HepG2 (cell line): ENCODE results near the gene DSTN. TPM values are rescaled to one million over a fixed set of nuclear protein-coding genes. Genes with fewer than 3 reads are reported as not detected.

Experiments used
- ARHGAP35 ChIP-seq: sonication (generic); formaldehyde crosslinking; IDR thresholded peaks from 2 replicates; pipeline ENCODE4 v1.9.0; 2022; ENCODE audit warnings: mild to moderate bottlenecking, inconsistent platforms, moderate library complexity, missing genetic modification reagents, borderline replicate concordance
- ETV5 ChIP-seq: IDR thresholded peaks from 2 replicates; pipeline ENCODE4 v1.6.1; 2018; ENCODE audit warnings: missing biosample characterization, missing genetic modification reagents, inconsistent platforms, borderline replicate concordance
- GABPB1 ChIP-seq: IDR thresholded peaks from 2 replicates; pipeline ENCODE4 v1.6.1; 2016; ENCODE audit warnings: mild to moderate bottlenecking, missing genetic modification reagents, moderate library complexity, missing compliant biosample characterization
- HNRNPLL ChIP-seq: fragments of 200-400 bp; formaldehyde crosslinking; IDR thresholded peaks from 2 replicates; pipeline ENCODE4 v1.6.1; 2017; ENCODE audit warnings: mild to moderate bottlenecking, low read depth, low read length; ENCODE audit not compliant: poor library complexity, severe bottlenecking
- MAZ ChIP-seq, 2 experiments: sonication (generic) in 1 of 2; formaldehyde crosslinking in 1 of 2; IDR thresholded peaks; 2 replicates each; pipeline versions ENCODE4 v1.5.0 to v1.6.1; 2012 to 2020; ENCODE audit warnings: low read depth in 2 of 2, mild to moderate bottlenecking in 2 of 2, borderline replicate concordance in 1 of 2, improper control_type of control experiment in 1 of 2, low read length in 1 of 2, missing genetic modification reagents in 1 of 2, moderate library complexity in 1 of 2
- MEIS1 ChIP-seq: sonication (generic); formaldehyde crosslinking; IDR thresholded peaks from 2 replicates; pipeline ENCODE4 v1.9.0; 2021; ENCODE audit warnings: mild to moderate bottlenecking, missing genetic modification reagents, moderate library complexity, borderline replicate concordance
- RAD21 ChIP-seq: fragments of 450-650 bp; formaldehyde crosslinking; IDR thresholded peaks from 2 replicates; pipeline ENCODE4 v1.5.0; 2020; ENCODE audit warnings: mild to moderate bottlenecking
- SRSF1 ChIP-seq: fragments of 200-400 bp; formaldehyde crosslinking; optimal IDR thresholded peaks from 2 replicates; pipeline ENCODE3; 2017; ENCODE audit warnings: mild to moderate bottlenecking, low read depth, low read length, moderate library complexity
- SRSF9 ChIP-seq: fragments of 200-400 bp; formaldehyde crosslinking; IDR thresholded peaks from 2 replicates; pipeline ENCODE4 v1.6.1; 2018; ENCODE audit warnings: borderline replicate concordance, mild to moderate bottlenecking, low read depth, low read length; ENCODE audit not compliant: insufficient read depth, poor library complexity, severe bottlenecking
- ZMYM3 ChIP-seq: sonication (generic); formaldehyde crosslinking; IDR thresholded peaks from 2 replicates; pipeline ENCODE4 v1.5.1; 2020; ENCODE audit warnings: mild to moderate bottlenecking, missing genetic modification reagents
- polyA plus RNA-seq, 8 experiments: library from polyadenylated mRNA; depleted of rRNA in 3 of 8; stranded (reverse) in 7 of 8; unstranded in 1 of 8; fragments of >200 nt; fragmentation: Illumina TruSeq in 4 of 8; extraction: Trizol in 4 of 8; gene quantifications; 2 replicates each; pipeline versions ENCODE4 v1.2.1 to v1.2.3, GENCODE V29; 2011 to 2016; ENCODE audit warnings: low read depth in 4 of 8, missing spikeins in 1 of 8, mixed read lengths in 1 of 8; ENCODE audit not compliant: insufficient read depth in 1 of 8
- total RNA-seq, 5 experiments: library from RNA; depleted of rRNA; stranded (reverse); fragments of >200 nt; fragmentation: Illumina TruSeq; extraction: Trizol; gene quantifications; 2 replicates each; pipeline ENCODE4 v1.2.3, GENCODE V29; 2016; ENCODE audit warnings: low read depth in 1 of 5
- TF ChIP-seq, protein P1 (sequence below): sonication (generic); formaldehyde crosslinking; IDR thresholded peaks from 2 replicates; pipeline ENCODE4 v1.4.0; 2020; ENCODE audit warnings: mild to moderate bottlenecking, missing genetic modification reagents
- TF ChIP-seq, protein P2 (sequence below): sonication (generic); formaldehyde crosslinking; IDR thresholded peaks from 2 replicates; pipeline ENCODE4 v1.4.0; 2020; ENCODE audit warnings: mild to moderate bottlenecking, missing genetic modification reagents
- TF ChIP-seq, protein P3 (sequence below): sonication (generic); formaldehyde crosslinking; IDR thresholded peaks from 2 replicates; pipeline ENCODE4 v1.8.1; 2023; ENCODE audit warnings: missing genetic modification reagents, inconsistent platforms, borderline replicate concordance
- TF ChIP-seq, protein P4 (sequence below): sonication (generic); formaldehyde crosslinking; IDR thresholded peaks from 2 replicates; pipeline ENCODE4 v1.4.0; 2020; ENCODE audit warnings: missing genetic modification reagents
- TF ChIP-seq, protein P5 (sequence below): sonication (generic); formaldehyde crosslinking; IDR thresholded peaks from 2 replicates; pipeline ENCODE4 v1.5.0; 2020; ENCODE audit warnings: missing genetic modification reagents
- TF ChIP-seq, protein P6 (sequence below): IDR thresholded peaks from 2 replicates; pipeline ENCODE4 v1.6.1; 2016
- TF ChIP-seq, protein P7 (sequence below): sonication (generic); formaldehyde crosslinking; IDR thresholded peaks from 2 replicates; pipeline ENCODE4 v1.8.1; 2023; ENCODE audit warnings: mild to moderate bottlenecking, missing genetic modification reagents, borderline replicate concordance

Gene DSTN
- total and polyA plus RNA-seq, 2 of the 13 experiments (the other 11 are each of a cell fraction or from before 2014, with no cell fraction given) = 27.6 to 106 TPM

DNA sequence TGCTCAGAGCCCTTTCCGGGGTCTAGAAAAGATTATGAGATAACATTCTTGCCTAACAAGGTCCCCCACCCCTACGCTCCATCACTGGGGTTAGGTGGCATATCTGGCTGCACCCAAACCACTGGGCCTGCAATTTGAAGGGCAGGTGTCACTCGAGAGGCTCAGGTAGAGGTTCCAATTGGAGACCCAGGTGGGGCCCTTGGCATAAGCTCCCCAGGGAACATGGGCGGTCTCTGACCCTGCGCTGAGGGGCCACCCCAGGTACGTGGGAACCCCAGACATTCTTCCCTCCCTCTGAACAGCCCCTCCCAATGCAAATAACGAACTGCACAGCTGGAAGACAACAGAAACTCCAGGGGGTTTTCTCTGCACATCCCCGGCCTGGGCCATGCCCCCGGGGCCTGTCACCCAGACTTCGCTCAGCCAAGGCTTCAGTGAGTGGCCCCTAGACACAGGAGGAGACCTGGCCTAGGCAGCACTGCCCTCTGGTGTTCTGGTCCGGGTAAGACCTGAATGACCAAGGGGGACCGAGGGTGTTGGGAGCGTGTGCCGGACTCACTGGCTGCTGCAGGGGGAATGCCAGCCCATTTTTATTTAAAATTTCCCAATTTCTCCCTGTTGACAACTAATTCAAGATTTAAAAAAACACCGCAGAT lies 47.5 kb downstream of the DSTN start (continued):
- TF ChIP-seq, protein P1, sequence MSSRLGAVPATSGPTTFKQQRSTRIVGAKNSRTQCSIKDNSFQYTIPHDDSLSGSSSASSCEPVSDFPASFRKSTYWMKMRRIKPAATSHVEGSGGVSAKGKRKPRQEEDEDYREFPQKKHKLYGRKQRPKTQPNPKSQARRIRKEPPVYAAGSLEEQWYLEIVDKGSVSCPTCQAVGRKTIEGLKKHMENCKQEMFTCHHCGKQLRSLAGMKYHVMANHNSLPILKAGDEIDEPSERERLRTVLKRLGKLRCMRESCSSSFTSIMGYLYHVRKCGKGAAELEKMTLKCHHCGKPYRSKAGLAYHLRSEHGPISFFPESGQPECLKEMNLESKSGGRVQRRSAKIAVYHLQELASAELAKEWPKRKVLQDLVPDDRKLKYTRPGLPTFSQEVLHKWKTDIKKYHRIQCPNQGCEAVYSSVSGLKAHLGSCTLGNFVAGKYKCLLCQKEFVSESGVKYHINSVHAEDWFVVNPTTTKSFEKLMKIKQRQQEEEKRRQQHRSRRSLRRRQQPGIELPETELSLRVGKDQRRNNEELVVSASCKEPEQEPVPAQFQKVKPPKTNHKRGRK = no peak
- TF ChIP-seq GABPB1 (CRISPR knock-in tag) (peak; percentile 21; the same call in 1 of the 2 replicates), ARHGAP35 (CRISPR knock-in tag) (0 out of 2 replicates have a peak, but pooled peaks have one; percentile 10), SRSF1 (no peak), ETV5 (CRISPR knock-in tag) (0 out of 2 replicates have a peak, but pooled peaks have one; percentile 24), RAD21 (CRISPR knock-in tag) (peak; percentile 77), MAZ (IDR thresholded peaks at IDR 0.05; ENCODE audit: borderline replicate concordance, low read depth, low read length) (no peak), MAZ (CRISPR knock-in tag; IDR thresholded peaks at IDR 0.05; ENCODE audit: low read depth) (0 out of 2 replicates have a peak, but pooled peaks have one; percentile 19), HNRNPLL (no peak), ZMYM3 (CRISPR knock-in tag) (no peak), MEIS1 (CRISPR knock-in tag) (no peak), SRSF9 (no peak)
- TF ChIP-seq, protein P2, sequence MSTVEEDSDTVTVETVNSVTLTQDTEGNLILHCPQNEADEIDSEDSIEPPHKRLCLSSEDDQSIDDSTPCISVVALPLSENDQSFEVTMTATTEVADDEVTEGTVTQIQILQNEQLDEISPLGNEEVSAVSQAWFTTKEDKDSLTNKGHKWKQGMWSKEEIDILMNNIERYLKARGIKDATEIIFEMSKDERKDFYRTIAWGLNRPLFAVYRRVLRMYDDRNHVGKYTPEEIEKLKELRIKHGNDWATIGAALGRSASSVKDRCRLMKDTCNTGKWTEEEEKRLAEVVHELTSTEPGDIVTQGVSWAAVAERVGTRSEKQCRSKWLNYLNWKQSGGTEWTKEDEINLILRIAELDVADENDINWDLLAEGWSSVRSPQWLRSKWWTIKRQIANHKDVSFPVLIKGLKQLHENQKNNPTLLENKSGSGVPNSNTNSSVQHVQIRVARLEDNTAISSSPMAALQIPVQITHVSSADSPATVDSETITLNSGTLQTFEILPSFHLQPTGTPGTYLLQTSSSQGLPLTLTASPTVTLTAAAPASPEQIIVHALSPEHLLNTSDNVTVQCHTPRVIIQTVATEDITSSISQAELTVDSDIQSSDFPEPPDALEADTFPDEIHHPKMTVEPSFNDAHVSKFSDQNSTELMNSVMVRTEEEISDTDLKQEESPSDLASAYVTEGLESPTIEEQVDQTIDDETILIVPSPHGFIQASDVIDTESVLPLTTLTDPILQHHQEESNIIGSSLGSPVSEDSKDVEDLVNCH (CRISPR knock-in tag) = no peak
- TF ChIP-seq, protein P3, sequence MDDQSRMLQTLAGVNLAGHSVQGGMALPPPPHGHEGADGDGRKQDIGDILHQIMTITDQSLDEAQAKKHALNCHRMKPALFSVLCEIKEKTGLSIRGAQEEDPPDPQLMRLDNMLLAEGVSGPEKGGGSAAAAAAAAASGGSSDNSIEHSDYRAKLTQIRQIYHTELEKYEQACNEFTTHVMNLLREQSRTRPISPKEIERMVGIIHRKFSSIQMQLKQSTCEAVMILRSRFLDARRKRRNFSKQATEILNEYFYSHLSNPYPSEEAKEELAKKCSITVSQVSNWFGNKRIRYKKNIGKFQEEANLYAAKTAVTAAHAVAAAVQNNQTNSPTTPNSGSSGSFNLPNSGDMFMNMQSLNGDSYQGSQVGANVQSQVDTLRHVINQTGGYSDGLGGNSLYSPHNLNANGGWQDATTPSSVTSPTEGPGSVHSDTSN (CRISPR knock-in tag) = 0 out of 2 replicates have a peak, but pooled peaks have one; percentile 49
- TF ChIP-seq, protein P4, sequence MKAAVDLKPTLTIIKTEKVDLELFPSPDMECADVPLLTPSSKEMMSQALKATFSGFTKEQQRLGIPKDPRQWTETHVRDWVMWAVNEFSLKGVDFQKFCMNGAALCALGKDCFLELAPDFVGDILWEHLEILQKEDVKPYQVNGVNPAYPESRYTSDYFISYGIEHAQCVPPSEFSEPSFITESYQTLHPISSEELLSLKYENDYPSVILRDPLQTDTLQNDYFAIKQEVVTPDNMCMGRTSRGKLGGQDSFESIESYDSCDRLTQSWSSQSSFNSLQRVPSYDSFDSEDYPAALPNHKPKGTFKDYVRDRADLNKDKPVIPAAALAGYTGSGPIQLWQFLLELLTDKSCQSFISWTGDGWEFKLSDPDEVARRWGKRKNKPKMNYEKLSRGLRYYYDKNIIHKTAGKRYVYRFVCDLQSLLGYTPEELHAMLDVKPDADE (CRISPR knock-in tag) = no peak
- TF ChIP-seq, protein P5, sequence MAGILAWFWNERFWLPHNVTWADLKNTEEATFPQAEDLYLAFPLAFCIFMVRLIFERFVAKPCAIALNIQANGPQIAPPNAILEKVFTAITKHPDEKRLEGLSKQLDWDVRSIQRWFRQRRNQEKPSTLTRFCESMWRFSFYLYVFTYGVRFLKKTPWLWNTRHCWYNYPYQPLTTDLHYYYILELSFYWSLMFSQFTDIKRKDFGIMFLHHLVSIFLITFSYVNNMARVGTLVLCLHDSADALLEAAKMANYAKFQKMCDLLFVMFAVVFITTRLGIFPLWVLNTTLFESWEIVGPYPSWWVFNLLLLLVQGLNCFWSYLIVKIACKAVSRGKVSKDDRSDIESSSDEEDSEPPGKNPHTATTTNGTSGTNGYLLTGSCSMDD (CRISPR knock-in tag) = no peak
- TF ChIP-seq, protein P6, sequence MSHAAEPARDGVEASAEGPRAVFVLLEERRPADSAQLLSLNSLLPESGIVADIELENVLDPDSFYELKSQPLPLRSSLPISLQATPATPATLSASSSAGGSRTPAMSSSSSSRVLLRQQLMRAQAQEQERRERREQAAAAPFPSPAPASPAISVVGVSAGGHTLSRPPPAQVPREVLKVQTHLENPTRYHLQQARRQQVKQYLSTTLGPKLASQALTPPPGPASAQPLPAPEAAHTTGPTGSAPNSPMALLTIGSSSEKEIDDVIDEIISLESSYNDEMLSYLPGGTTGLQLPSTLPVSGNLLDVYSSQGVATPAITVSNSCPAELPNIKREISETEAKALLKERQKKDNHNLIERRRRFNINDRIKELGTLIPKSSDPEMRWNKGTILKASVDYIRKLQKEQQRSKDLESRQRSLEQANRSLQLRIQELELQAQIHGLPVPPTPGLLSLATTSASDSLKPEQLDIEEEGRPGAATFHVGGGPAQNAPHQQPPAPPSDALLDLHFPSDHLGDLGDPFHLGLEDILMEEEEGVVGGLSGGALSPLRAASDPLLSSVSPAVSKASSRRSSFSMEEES (CRISPR knock-in tag) = no peak
- TF ChIP-seq, protein P7, sequence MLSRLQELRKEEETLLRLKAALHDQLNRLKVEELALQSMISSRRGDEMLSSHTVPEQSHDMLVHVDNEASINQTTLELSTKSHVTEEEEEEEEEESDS = no peak
